Naive thymus-derived CD8-positive, alpha-beta T cell (primary cell): ENCODE measurements around the gene PLPPR5. TPM values are rescaled to one million over a fixed set of nuclear protein-coding genes. Genes with fewer than 3 reads are reported as not detected.

Experiments
- ATAC-seq, 2 donors: fragments of 150-1000 bp; cut with Tn5 transposase in 1 of 2; sonication (Bioruptor Pico), chemical (Tn5 transposase) in 1 of 2; 1 replicate in 1 of 2; 2 replicates in 1 of 2; pipeline ENCODE4 v1.10.0; 2021; ENCODE audit warnings: mild to moderate bottlenecking in 2 of 2, moderate library complexity in 2 of 2
- POLR2A ChIA-PET: fragments of 350-600 bp; sonication (Branson Sonifier 250); formaldehyde crosslinking; loops from one replicate; lab custom pipeline; 2021; ENCODE audit warnings: antibody characterized with exemption; lab: Charles Lee
- DNase-seq, 10 donors: peaks; one replicate each; pipeline versions ENCODE4 v3.0.0 to v3.0.0-alpha.2; 2020 to 2022
- H3K27ac Mint-ChIP-seq, 10 donors: one replicate each; pipeline ENCODE4 v1.8.0; 2020 to 2022; ENCODE audit warnings: mild to moderate bottlenecking in 10 of 10, mixed read lengths in 10 of 10, moderate library complexity in 4 of 10, inconsistent platforms in 1 of 10
- H3K27me3 Mint-ChIP-seq, 5 donors: one replicate each; pipeline ENCODE4 v1.8.0; 2021 to 2022; ENCODE audit warnings: mixed read lengths in 5 of 5
- H3K36me3 Mint-ChIP-seq, 3 donors: one replicate each; pipeline ENCODE4 v1.8.0; 2020 to 2022; ENCODE audit warnings: mixed read lengths in 3 of 3, mild to moderate bottlenecking in 2 of 3, inconsistent platforms in 1 of 3
- H3K4me1 Mint-ChIP-seq, 4 donors: one replicate each; pipeline ENCODE4 v1.8.0; 2021 to 2022; ENCODE audit warnings: mixed read lengths in 4 of 4
- H3K4me3 Mint-ChIP-seq, 10 donors: one replicate each; pipeline ENCODE4 v1.8.0; 2020 to 2022; ENCODE audit warnings: mild to moderate bottlenecking in 10 of 10, mixed read lengths in 10 of 10, moderate library complexity in 6 of 10, inconsistent platforms in 1 of 10
- H3K9me3 Mint-ChIP-seq, 9 donors: one replicate each; pipeline ENCODE4 v1.8.0; 2020 to 2022; ENCODE audit warnings: mixed read lengths in 9 of 9, mild to moderate bottlenecking in 3 of 9, inconsistent platforms in 1 of 9, moderate library complexity in 1 of 9
- polyA plus RNA-seq, 3 donors: library from polyadenylated mRNA; unstranded; fragments of 300-500 nt; fragmentation: Illumina TruSeq; gene quantifications; one replicate each; pipeline ENCODE4 v1.2.3, GENCODE V29; 2021
- total RNA-seq, 8 experiments: library from RNA in 2 of 8; stranded (reverse) in 2 of 8; gene quantifications; one replicate each; pipeline ENCODE4 v1.2.3 and lab custom pipeline; 2021 to 2026

PLPPR5 gene
- total and polyA plus RNA-seq, 5 experiments from 2014 or later = not detected

- Mint-ChIP-seq H3K27ac (no peak overlapping the region), H3K36me3 (no peaks in the 10 kb centered on the region), H3K4me3 (no peak overlapping the region), H3K4me1 (peaks cover 1 to 8% (median 4%) of the 10 kb centered on the region in 4 donors), H3K27me3 (peaks cover 0 to 11% (median 0%) of the 10 kb centered on the region in 5 donors), H3K9me3 (no peaks in the 10 kb centered on the region)
- DNase-seq (no peak), ATAC-seq (no peak)
- POLR2A ChIA-PET = no interaction called here
Observed at GRCh38 chr1:98963064-98963758, 41.5 kb downstream of the PLPPR5 start.

GRCh38 chr1:98962156-98962555, 42.5 kb downstream of the PLPPR5 start:
- no peaks in the 10 kb centered on the region for H3K36me3 Mint-ChIP-seq
- no peak overlapping the region for H3K4me3 Mint-ChIP-seq
- ATAC-seq = no peak
- peaks cover 1 to 13% (median 5%) of the 10 kb centered on the region in 4 donors for H3K4me1 Mint-ChIP-seq
- H3K9me3 Mint-ChIP-seq = no peaks in the 10 kb centered on the region
- no peak for DNase-seq
- POLR2A ChIA-PET = no interaction called here
- H3K27me3 Mint-ChIP-seq = peaks cover 0 to 7% (median 0%) of the 10 kb centered on the region in 5 donors
- no peak overlapping the region for H3K27ac Mint-ChIP-seq

- POLR2A ChIA-PET = no interaction called here
- Mint-ChIP-seq H3K9me3 (no peaks in the 10 kb centered on the region), H3K27me3 (no peaks in the 10 kb centered on the region), H3K36me3 (no peaks in the 10 kb centered on the region), H3K4me3 (no peak overlapping the region), H3K4me1 (no peaks in the 10 kb centered on the region), H3K27ac (no peak overlapping the region)
- ATAC-seq (no peak), DNase-seq (no peak)
Observed at GRCh38 chr1:98949621-98950020, 55.0 kb downstream of the PLPPR5 start.

GRCh38 chr1:98949166-98949565, 55.5 kb downstream of the PLPPR5 start:
- DNase-seq = no peak
- POLR2A ChIA-PET = no interaction called here

GRCh38 chr1:98947071-98947470, 57.6 kb downstream of the PLPPR5 start:
- Mint-ChIP-seq H3K27ac (no peak overlapping the region), H3K36me3 (no peaks in the 10 kb centered on the region), H3K9me3 (no peaks in the 10 kb centered on the region), H3K4me3 (no peak overlapping the region), H3K27me3 (no peaks in the 10 kb centered on the region), H3K4me1 (no peaks in the 10 kb centered on the region)
- POLR2A ChIA-PET = no interaction called here
- DNase-seq (no peak), ATAC-seq (no peak)

More at GRCh38 chr1:98949166-98949565, 55.5 kb downstream of the PLPPR5 start:
- no peak for ATAC-seq
- Mint-ChIP-seq H3K4me1 (no peaks in the 10 kb centered on the region), H3K9me3 (no peaks in the 10 kb centered on the region), H3K36me3 (no peaks in the 10 kb centered on the region), H3K27ac (no peak overlapping the region), H3K27me3 (no peaks in the 10 kb centered on the region), H3K4me3 (no peak overlapping the region)

GRCh38 chr1:98940722-98941079, 64.0 kb downstream of the PLPPR5 start:
- no peak for ATAC-seq
- H3K4me3 Mint-ChIP-seq = no peak overlapping the region
- H3K4me1 Mint-ChIP-seq = peaks cover 0 to 3% (median 0%) of the 10 kb centered on the region in 4 donors
- no peak overlapping the region for H3K27ac Mint-ChIP-seq
- POLR2A ChIA-PET = no interaction called here
- no peaks in the 10 kb centered on the region for H3K36me3 Mint-ChIP-seq
- H3K9me3 Mint-ChIP-seq = no peaks in the 10 kb centered on the region
- no peaks in the 10 kb centered on the region for H3K27me3 Mint-ChIP-seq
- DNase-seq = no peak

GRCh38 chr1:98940069-98940721, 64.5 kb downstream of the PLPPR5 start:
- H3K9me3 Mint-ChIP-seq = no peaks in the 10 kb centered on the region
- ATAC-seq (no peak), DNase-seq (no peak)
- no peaks in the 10 kb centered on the region for H3K27me3 Mint-ChIP-seq
- no peaks in the 10 kb centered on the region for H3K36me3 Mint-ChIP-seq
- H3K4me3 Mint-ChIP-seq = no peak overlapping the region
- H3K4me1 Mint-ChIP-seq = peaks cover 0 to 3% (median 0%) of the 10 kb centered on the region in 4 donors
- POLR2A ChIA-PET = no interaction called here
- no peak overlapping the region for H3K27ac Mint-ChIP-seq

GRCh38 chr1:98939471-98939870, 65.2 kb downstream of the PLPPR5 start:
- no peak overlapping the region for H3K4me3 Mint-ChIP-seq
- no peak overlapping the region for H3K27ac Mint-ChIP-seq
- DNase-seq = no peak

GRCh38 chr1:98937347-98937746, 67.3 kb downstream of the PLPPR5 start:
- Mint-ChIP-seq H3K27ac (no peak overlapping the region), H3K36me3 (peaks cover 0 to 2% (median 0%) of the 10 kb centered on the region in 3 donors), H3K9me3 (no peaks in the 10 kb centered on the region), H3K4me1 (peaks cover 0 to 3% (median 0%) of the 10 kb centered on the region in 4 donors), H3K27me3 (no peaks in the 10 kb centered on the region), H3K4me3 (no peak overlapping the region)
- DNase-seq = no peak
- POLR2A ChIA-PET = no interaction called here
- ATAC-seq = no peak

More at GRCh38 chr1:98939471-98939870, 65.2 kb downstream of the PLPPR5 start:
- POLR2A ChIA-PET = no interaction called here
- ATAC-seq = no peak
- H3K9me3 Mint-ChIP-seq = no peaks in the 10 kb centered on the region
- H3K4me1 Mint-ChIP-seq = peaks cover 0 to 3% (median 0%) of the 10 kb centered on the region in 4 donors
- no peaks in the 10 kb centered on the region for H3K27me3 Mint-ChIP-seq
- no peaks in the 10 kb centered on the region for H3K36me3 Mint-ChIP-seq

- ATAC-seq (no peak), DNase-seq (no peak)
- Mint-ChIP-seq H3K36me3 (peaks cover 0 to 2% (median 0%) of the 10 kb centered on the region in 3 donors), H3K27me3 (peaks cover 0 to 2% (median 0%) of the 10 kb centered on the region in 5 donors), H3K4me3 (no peak overlapping the region), H3K4me1 (peaks cover 0 to 3% (median 0%) of the 10 kb centered on the region in 4 donors), H3K27ac (no peak overlapping the region), H3K9me3 (no peaks in the 10 kb centered on the region)
- POLR2A ChIA-PET = no interaction called here
Observed at GRCh38 chr1:98932184-98932583, 72.5 kb downstream of the PLPPR5 start.

- DNase-seq = no peak
- Mint-ChIP-seq H3K27me3 (peaks cover 0 to 2% (median 0%) of the 10 kb centered on the region in 5 donors), H3K4me3 (no peak overlapping the region), H3K9me3 (no peaks in the 10 kb centered on the region), H3K4me1 (peaks cover 0 to 3% (median 0%) of the 10 kb centered on the region in 4 donors), H3K27ac (peak overlapping the region in 1 of 10 donors; percentile 29), H3K36me3 (peaks cover 0 to 2% (median 0%) of the 10 kb centered on the region in 3 donors)
- ATAC-seq = no peak
- POLR2A ChIA-PET = no interaction called here
Observed at GRCh38 chr1:98931128-98931835, 73.4 kb downstream of the PLPPR5 start.

- Mint-ChIP-seq H3K27ac (no peak overlapping the region), H3K4me1 (peaks cover 0 to 3% (median 0%) of the 10 kb centered on the region in 4 donors), H3K27me3 (peaks cover 0 to 2% (median 0%) of the 10 kb centered on the region in 5 donors), H3K4me3 (no peak overlapping the region), H3K9me3 (no peaks in the 10 kb centered on the region), H3K36me3 (peaks cover 0 to 2% (median 0%) of the 10 kb centered on the region in 3 donors)
- DNase-seq (no peak), ATAC-seq (no peak)
- POLR2A ChIA-PET = no interaction called here
Observed at GRCh38 chr1:98929437-98929836, 75.2 kb downstream of the PLPPR5 start.

GRCh38 chr1:98926597-98926996, 78.1 kb downstream of the PLPPR5 start:
- no peak overlapping the region for H3K27ac Mint-ChIP-seq
- peaks cover 0 to 3% (median 0%) of the 10 kb centered on the region in 4 donors for H3K4me1 Mint-ChIP-seq
- H3K27me3 Mint-ChIP-seq = peaks cover 0 to 2% (median 0%) of the 10 kb centered on the region in 5 donors
- ATAC-seq = no peak
- no peak for DNase-seq
- H3K4me3 Mint-ChIP-seq = no peak overlapping the region
- POLR2A ChIA-PET = no interaction called here
- no peaks in the 10 kb centered on the region for H3K36me3 Mint-ChIP-seq
- H3K9me3 Mint-ChIP-seq = peaks cover 0 to 3% (median 0%) of the 10 kb centered on the region in 9 donors
